ENCODE data around the gene STPG3.

The STPG3 gene

GRCh38 chr9:137227054-137227852 is 23.8 kb upstream of the STPG3 start, which contains the start of gene RNF224:
TSS of gene RNF224 (plus strand) at chr9:137227502. CDS start at chr9:137228336, 834 bp downstream.
- DNase-seq: peak; percentile 58
- peak; percentile 94 for TF ChIP-seq CTCF (IDR thresholded peaks at IDR 0.05; ENCODE audit: low read depth, low read length, missing control alignments)
- in situ Hi-C loops (cut with HindIII; ENCODE audit: low pct_ligation_motif_present, low sequenced_read_pairs): no loop called here
- H3K4me3 ChIP-seq (ENCODE audit: low read depth, low read length): no peak within 1 kb of the TSS
- no peaks in the 10 kb centered on the region for H3K36me3 ChIP-seq (replicated peaks)
- no peaks in the 10 kb centered on the region for H3K27me3 ChIP-seq (replicated peaks)
- no peak within 1 kb of the TSS for H3K27ac ChIP-seq

GRCh38 chr9:137227853-137228505 is 23.1 kb upstream of the STPG3 start:
- no peak overlapping the region for H3K4me3 ChIP-seq (ENCODE audit: low read depth, low read length)
- no peak for DNase-seq
- H3K36me3 ChIP-seq (replicated peaks): no peaks in the 10 kb centered on the region
- H3K27ac ChIP-seq: no peak overlapping the region
- no peak for TF ChIP-seq CTCF (IDR thresholded peaks at IDR 0.05; ENCODE audit: low read depth, low read length, missing control alignments)
- in situ Hi-C loops (cut with HindIII; ENCODE audit: low pct_ligation_motif_present, low sequenced_read_pairs): no loop called here
- H3K27me3 ChIP-seq (replicated peaks): no peaks in the 10 kb centered on the region

GRCh38 chr9:137228506-137228967 is 22.5 kb upstream of the STPG3 start:
- H3K36me3 ChIP-seq (replicated peaks): no peaks in the 10 kb centered on the region

GRCh38 chr9:137228968-137229896 is 21.9 kb upstream of the STPG3 start:
- H3K27me3 ChIP-seq (replicated peaks): no peaks in the 10 kb centered on the region
- DNase-seq: no peak
- no peaks in the 10 kb centered on the region for H3K36me3 ChIP-seq (replicated peaks)
- TF ChIP-seq CTCF (IDR thresholded peaks at IDR 0.05; ENCODE audit: low read depth, low read length, missing control alignments): no peak
- no peak overlapping the region for H3K27ac ChIP-seq
- in situ Hi-C loops (cut with HindIII; ENCODE audit: low pct_ligation_motif_present, low sequenced_read_pairs): no loop called here
- no peak overlapping the region for H3K4me3 ChIP-seq (ENCODE audit: low read depth, low read length)

More at GRCh38 chr9:137228506-137228967, 22.5 kb upstream of the STPG3 start:
- Histone ChIP-seq H3K27ac (no peak overlapping the region), H3K27me3 (replicated peaks) (no peaks in the 10 kb centered on the region), H3K4me3 (ENCODE audit: low read depth, low read length) (no peak overlapping the region)
- in situ Hi-C loops (cut with HindIII; ENCODE audit: low pct_ligation_motif_present, low sequenced_read_pairs): no loop called here
- no peak for TF ChIP-seq CTCF (IDR thresholded peaks at IDR 0.05; ENCODE audit: low read depth, low read length, missing control alignments)
- no peak for DNase-seq

GRCh38 chr9:137229903-137230704 is 21.0 kb upstream of the STPG3 start:
- no peaks in the 10 kb centered on the region for H3K27me3 ChIP-seq (replicated peaks)
- DNase-seq: no peak
- H3K4me3 ChIP-seq (ENCODE audit: low read depth, low read length): no peak overlapping the region
- no peaks in the 10 kb centered on the region for H3K36me3 ChIP-seq (replicated peaks)
- H3K27ac ChIP-seq: no peak overlapping the region
- TF ChIP-seq CTCF (IDR thresholded peaks at IDR 0.05; ENCODE audit: low read depth, low read length, missing control alignments): no peak
- in situ Hi-C loops (cut with HindIII; ENCODE audit: low pct_ligation_motif_present, low sequenced_read_pairs): no loop called here

All from brain microvascular endothelial cell (primary cell).